ENCODE results near the gene SHC2.

- TF ChIP-seq CTCF (IDR thresholded peaks at IDR 0.05; ENCODE audit: poor library complexity) (no peak), EZH2phosphoT487 (IDR thresholded peaks at IDR 0.05; ENCODE audit: low read depth, severe bottlenecking, unreplicated experiment) (no peak)
Measured at GRCh38 chr19:384799-385169, 76.0 kb downstream of the SHC2 start.

Measured in hepatocyte (in vitro differentiated cells).